GM21717 (cell line): ENCODE measurements around the gene ELOVL5.
"Not testable (repeated sequence)": the region's sequence is repeated elsewhere in the genome, so short reads cannot be mapped to it uniquely, and the experiment has no call there.

ENCODE experiments used
- ATAC-seq: cut with Tn5 transposase; IDR thresholded peaks from one replicate; pipeline ENCODE4 v1.9.1; 2021; ENCODE audit warnings: mild to moderate bottlenecking, moderate library complexity; ENCODE audit not compliant: unreplicated experiment

ELOVL5 gene

GRCh38 chr6:53360093-53360912, 11.6 kb upstream of the ELOVL5 start:
- no peak for ATAC-seq

- ATAC-seq: no peak
Observed at GRCh38 chr6:53359843-53360092, 11.0 kb upstream of the ELOVL5 start.

- peak; percentile 98 for ATAC-seq
Observed at GRCh38 chr6:53359095-53359842, 10.5 kb upstream of the ELOVL5 start.

GRCh38 chr6:53358440-53359094, 9.8 kb upstream of the ELOVL5 start:
- ATAC-seq: peak; percentile 9

- ATAC-seq: no peak
Observed at GRCh38 chr6:53357576-53358360, 9.0 kb upstream of the ELOVL5 start.

GRCh38 chr6:53353624-53354023, 4.9 kb upstream of the ELOVL5 start:
- no peak for ATAC-seq

GRCh38 chr6:53352360-53352759, 3.6 kb upstream of the ELOVL5 start:
- ATAC-seq: no peak

- ATAC-seq: no peak
Observed at GRCh38 chr6:53349209-53349693, 501 bp upstream of the ELOVL5 start.

- ATAC-seq: peak; percentile 30
Observed at GRCh38 chr6:53347921-53348370, 804 bp downstream of the ELOVL5 start.

GRCh38 chr6:53347250-53347920, 1.4 kb downstream of the ELOVL5 start:
- peak; percentile 22 for ATAC-seq

- ATAC-seq: not testable (repeated sequence)
Observed at GRCh38 chr6:53346049-53346448, 2.7 kb downstream of the ELOVL5 start.

GRCh38 chr6:53344969-53345368, 3.8 kb downstream of the ELOVL5 start:
- ATAC-seq: no peak

GRCh38 chr6:53343092-53343491, 5.7 kb downstream of the ELOVL5 start:
- ATAC-seq: no peak

GRCh38 chr6:53342217-53342616, 6.5 kb downstream of the ELOVL5 start:
- no peak for ATAC-seq

- ATAC-seq: no peak
Observed at GRCh38 chr6:53340536-53340935, 8.2 kb downstream of the ELOVL5 start.

- no peak for ATAC-seq
Observed at GRCh38 chr6:53339424-53339823, 9.3 kb downstream of the ELOVL5 start.

- ATAC-seq: no peak
Observed at GRCh38 chr6:53338304-53338703, 10.4 kb downstream of the ELOVL5 start.

GRCh38 chr6:53336070-53336469, 12.7 kb downstream of the ELOVL5 start:
- no peak for ATAC-seq

GRCh38 chr6:53335224-53335994, 13.3 kb downstream of the ELOVL5 start:
- peak; percentile 89 for ATAC-seq
